Measurements from ENCODE around the gene MEP1B.

- TF ChIP-seq, protein P1, sequence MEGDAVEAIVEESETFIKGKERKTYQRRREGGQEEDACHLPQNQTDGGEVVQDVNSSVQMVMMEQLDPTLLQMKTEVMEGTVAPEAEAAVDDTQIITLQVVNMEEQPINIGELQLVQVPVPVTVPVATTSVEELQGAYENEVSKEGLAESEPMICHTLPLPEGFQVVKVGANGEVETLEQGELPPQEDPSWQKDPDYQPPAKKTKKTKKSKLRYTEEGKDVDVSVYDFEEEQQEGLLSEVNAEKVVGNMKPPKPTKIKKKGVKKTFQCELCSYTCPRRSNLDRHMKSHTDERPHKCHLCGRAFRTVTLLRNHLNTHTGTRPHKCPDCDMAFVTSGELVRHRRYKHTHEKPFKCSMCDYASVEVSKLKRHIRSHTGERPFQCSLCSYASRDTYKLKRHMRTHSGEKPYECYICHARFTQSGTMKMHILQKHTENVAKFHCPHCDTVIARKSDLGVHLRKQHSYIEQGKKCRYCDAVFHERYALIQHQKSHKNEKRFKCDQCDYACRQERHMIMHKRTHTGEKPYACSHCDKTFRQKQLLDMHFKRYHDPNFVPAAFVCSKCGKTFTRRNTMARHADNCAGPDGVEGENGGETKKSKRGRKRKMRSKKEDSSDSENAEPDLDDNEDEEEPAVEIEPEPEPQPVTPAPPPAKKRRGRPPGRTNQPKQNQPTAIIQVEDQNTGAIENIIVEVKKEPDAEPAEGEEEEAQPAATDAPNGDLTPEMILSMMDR (IDR thresholded peaks at IDR 0.05): no peak
- TF ChIP-seq EZH2 (IDR thresholded peaks at IDR 0.05; ENCODE audit: borderline replicate concordance, insufficient read depth, low read depth, low read length, poor library complexity, severe bottlenecking): no peak
Measured at GRCh38 chr18:32261003-32261402, 71.2 kb downstream of the MEP1B start.

Data from B cell (primary cell).